Caco-2 (cell line): ENCODE results near the gene SLC30A4. TPM values are rescaled to one million over a fixed set of nuclear protein-coding genes. Genes with fewer than 3 reads are reported as not detected.

Source experiments
- BruUV-seq: library from RNA; stranded (reverse); fragments of 400-500 nt; replicated peaks from 2 replicates; lab custom pipeline; 2021; lab: Mats Ljungman, UMichigan
- CTCF ChIA-PET: fragments of 300-600 bp; sonication (Branson Sonifier 250); formaldehyde crosslinking; loops from one replicate; lab custom pipeline; 2022; ENCODE audit warnings: antibody characterized with exemption; lab: Charles Lee
- POLR2A ChIA-PET: fragments of 300-600 bp; sonication (Branson Sonifier 250); formaldehyde crosslinking; loops from one replicate; lab custom pipeline; 2022; ENCODE audit warnings: antibody characterized with exemption; lab: Charles Lee
- DNase-seq, 2 experiments: peaks; one replicate each; pipeline versions ENCODE4 v3.0.0 to v3.0.0-alpha.2; 2020 to 2022
- H3K27me3 ChIP-seq: replicated peaks from 2 replicates; pipeline ENCODE4 v1.6.0; 2011; ENCODE audit warnings: low read length; ENCODE audit not compliant: control insufficient read depth, insufficient read depth
- H3K36me3 ChIP-seq: 2 replicates; pipeline ENCODE4 v1.5.1; 2011; ENCODE audit warnings: low read length; ENCODE audit not compliant: control insufficient read depth, insufficient read depth
- H3K4me1 ChIP-seq: fragments of 250-450 bp; sonication (Bioruptor Pico); 2 replicates; pipeline ENCODE4 v1.5.1; 2020; ENCODE audit warnings: mild to moderate bottlenecking
- H3K4me3 ChIP-seq: 2 replicates; pipeline ENCODE4 v1.5.1; 2011; ENCODE audit warnings: low read depth, mild to moderate bottlenecking, control low read depth, low read length
- H3K9me3 ChIP-seq: fragments of 250-450 bp; sonication (Bioruptor Pico); 2 replicates; pipeline ENCODE4 v1.5.1; 2020; ENCODE audit warnings: mild to moderate bottlenecking, moderate library complexity
- H3K27ac Mint-ChIP-seq: one replicate; pipeline ENCODE4 v1.8.0; 2022; ENCODE audit warnings: mixed read lengths; ENCODE audit not compliant: unreplicated experiment
- H3K27me3 Mint-ChIP-seq: one replicate; pipeline ENCODE4 v1.8.0; 2022; ENCODE audit warnings: mixed read lengths; ENCODE audit not compliant: insufficient read depth, unreplicated experiment
- H3K36me3 Mint-ChIP-seq: one replicate; pipeline ENCODE4 v1.8.0; 2022; ENCODE audit warnings: mild to moderate bottlenecking, mixed read lengths; ENCODE audit not compliant: insufficient read depth, unreplicated experiment
- H3K4me1 Mint-ChIP-seq: one replicate; pipeline ENCODE4 v1.8.0; 2022; ENCODE audit warnings: low read depth, mixed read lengths; ENCODE audit not compliant: unreplicated experiment
- H3K4me3 Mint-ChIP-seq: one replicate; pipeline ENCODE4 v1.8.0; 2022; ENCODE audit warnings: mild to moderate bottlenecking, moderate library complexity, mixed read lengths; ENCODE audit not compliant: unreplicated experiment
- H3K9me3 Mint-ChIP-seq: one replicate; pipeline ENCODE4 v1.8.0; 2022; ENCODE audit warnings: mixed read lengths; ENCODE audit not compliant: unreplicated experiment
- CTCF ChIP-seq, 2 experiments: fragments of 200-600 bp in 1 of 2; IDR thresholded peaks; 1 replicate in 1 of 2; 2 replicates in 1 of 2; pipeline versions ENCODE4 v1.5.1 to v1.8.0; 2011 to 2022; ENCODE audit warnings: antibody characterized with exemption in 1 of 2, control low read depth in 1 of 2, inconsistent platforms in 1 of 2, low read depth in 1 of 2, low read length in 1 of 2, mild to moderate bottlenecking in 1 of 2, moderate library complexity in 1 of 2; ENCODE audit not compliant: insufficient read depth in 1 of 2, severe bottlenecking in 1 of 2, unreplicated experiment in 1 of 2
- intact Hi-C: fragments of 100-400 bp; cut with micrococcal nuclease; formaldehyde crosslinking; loops from one replicate; pipeline ENCODE4 v1.10.0; 2022; ENCODE audit not compliant: unreplicated experiment
- total RNA-seq: library from RNA; stranded (reverse); gene quantifications from 2 replicates; pipeline ENCODE4 v1.2.3, GENCODE V29; 2022

The SLC30A4 gene
- total RNA-seq, 1 experiment from 2014 or later = 0.61 TPM

- intact Hi-C loops = no loop called here
- POLR2A ChIA-PET = no interaction called here
- Mint-ChIP-seq H3K27ac (no peak overlapping the region), H3K36me3 (no peaks in the 10 kb centered on the region), H3K9me3 (no peaks in the 10 kb centered on the region), H3K27me3 (no peaks in the 10 kb centered on the region), H3K4me3 (no peak overlapping the region), H3K4me1 (no peaks in the 10 kb centered on the region)
- no peaks in the 10 kb centered on the region for H3K36me3 ChIP-seq
- BruUV-seq = no TSS peak
- DNase-seq = no peak
- no peaks in the 10 kb centered on the region for H3K4me1 ChIP-seq
- no peaks in the 10 kb centered on the region for H3K27me3 ChIP-seq
- no peak overlapping the region for H3K4me3 ChIP-seq
- TF ChIP-seq CTCF (IDR thresholded peaks at IDR 0.05; ENCODE audit: insufficient read depth in 1 of 2, low read depth in 1 of 2, low read length in 1 of 2, severe bottlenecking in 1 of 2, unreplicated experiment in 1 of 2) = no peak
- CTCF ChIA-PET = no interaction called here
- no peaks in the 10 kb centered on the region for H3K9me3 ChIP-seq
These were observed 20.5 kb upstream of the SLC30A4 start for GRCh38 chr15:45543051-45543450.

- H3K4me3 Mint-ChIP-seq = no peak overlapping the region
- DNase-seq = no peak
- no TSS peak for BruUV-seq
- H3K9me3 Mint-ChIP-seq = no peaks in the 10 kb centered on the region
- no peaks in the 10 kb centered on the region for H3K9me3 ChIP-seq
- no peaks in the 10 kb centered on the region for H3K36me3 ChIP-seq
- H3K4me1 Mint-ChIP-seq = no peaks in the 10 kb centered on the region
- POLR2A ChIA-PET = interaction anchor here (0.6 kb wide), 1 partner anchor 16 kb away, joined by 3 read pairs; no protein-coding TSS in a partner anchor
- TF ChIP-seq CTCF (IDR thresholded peaks at IDR 0.05; ENCODE audit: insufficient read depth in 1 of 2, low read depth in 1 of 2, low read length in 1 of 2, severe bottlenecking in 1 of 2, unreplicated experiment in 1 of 2) = no peak
- no peak overlapping the region for H3K27ac Mint-ChIP-seq
- no peak overlapping the region for H3K4me3 ChIP-seq
- H3K36me3 Mint-ChIP-seq = no peaks in the 10 kb centered on the region
- CTCF ChIA-PET = no interaction called here
- no peaks in the 10 kb centered on the region for H3K27me3 Mint-ChIP-seq
- intact Hi-C loops = no loop called here
- H3K4me1 ChIP-seq = no peaks in the 10 kb centered on the region
- H3K27me3 ChIP-seq = no peaks in the 10 kb centered on the region
These were observed 18.0 kb upstream of the SLC30A4 start for GRCh38 chr15:45540531-45540930.

GRCh38 chr15:45539680-45540079 lies 17.1 kb upstream of the SLC30A4 start:
- BruUV-seq = no TSS peak
- Mint-ChIP-seq H3K4me3 (no peak overlapping the region), H3K27ac (no peak overlapping the region), H3K4me1 (no peaks in the 10 kb centered on the region), H3K36me3 (no peaks in the 10 kb centered on the region), H3K9me3 (no peaks in the 10 kb centered on the region), H3K27me3 (no peaks in the 10 kb centered on the region)
- CTCF ChIA-PET = no interaction called here
- Histone ChIP-seq H3K27me3 (no peaks in the 10 kb centered on the region), H3K9me3 (no peaks in the 10 kb centered on the region), H3K36me3 (no peaks in the 10 kb centered on the region), H3K4me1 (no peaks in the 10 kb centered on the region), H3K4me3 (no peak overlapping the region)
- intact Hi-C loops = no loop called here
- TF ChIP-seq CTCF (IDR thresholded peaks at IDR 0.05; ENCODE audit: insufficient read depth in 1 of 2, low read depth in 1 of 2, low read length in 1 of 2, severe bottlenecking in 1 of 2, unreplicated experiment in 1 of 2) = no peak
- no peak for DNase-seq
- POLR2A ChIA-PET = no interaction called here
